Ectodermal cell (in vitro differentiated cells): ENCODE measurements around the gene IFT20.

Experiments
- H3K27ac ChIP-seq: 2 replicates; pipeline ENCODE4 v1.7.0; 2013; ENCODE audit warnings: mild to moderate bottlenecking, low read depth, low read length; ENCODE audit not compliant: insufficient read depth, poor library complexity, severe bottlenecking
- H3K27me3 ChIP-seq: 2 replicates; pipeline ENCODE4 v1.7.0; 2013; ENCODE audit warnings: mild to moderate bottlenecking, low read length; ENCODE audit not compliant: insufficient read depth, control insufficient read depth, poor library complexity, severe bottlenecking
- H3K36me3 ChIP-seq: one replicate; pipeline ENCODE4 v1.7.0; 2013; ENCODE audit warnings: low read length; ENCODE audit not compliant: control insufficient read depth, insufficient read depth
- H3K4me1 ChIP-seq: one replicate; pipeline ENCODE4 v1.7.0; 2013; ENCODE audit warnings: low read length; ENCODE audit not compliant: control insufficient read depth, insufficient read depth
- H3K4me3 ChIP-seq: 2 replicates; pipeline ENCODE4 v1.7.0; 2013; ENCODE audit warnings: low read depth, low read length, control low read depth; ENCODE audit not compliant: insufficient read depth
- H3K9me3 ChIP-seq: 2 replicates; pipeline ENCODE4 v1.7.0; 2013; ENCODE audit warnings: mild to moderate bottlenecking, low read length, moderate library complexity; ENCODE audit not compliant: control insufficient read depth
- WGBS, 2 experiments: methylation state at CpG; one replicate each; pipeline ENCODE4 v1.1.7; 2013; ENCODE audit warnings: missing lambda C conversion rate in 2 of 2; 5-methylcytosine and 5-hydroxymethylcytosine counted together

Gene IFT20

GRCh38 chr17:28363776-28364650 is 28.7 kb upstream of the IFT20 start:
- peaks cover 11% of the 10 kb centered on the region for H3K36me3 ChIP-seq
- no peaks in the 10 kb centered on the region for H3K4me1 ChIP-seq
- 93 to 96% methylated on average over 8 of the region's 8 CpGs for WGBS, 2 experiments
- no peaks in the 10 kb centered on the region for H3K9me3 ChIP-seq
- H3K27ac ChIP-seq = no peak overlapping the region
- H3K4me3 ChIP-seq = no peak overlapping the region
- H3K27me3 ChIP-seq = no peaks in the 10 kb centered on the region

GRCh38 chr17:28363186-28363585 is 27.9 kb upstream of the IFT20 start:
- no peak overlapping the region for H3K4me3 ChIP-seq
- no peaks in the 10 kb centered on the region for H3K9me3 ChIP-seq
- H3K27me3 ChIP-seq = no peaks in the 10 kb centered on the region
- peaks cover 5% of the 10 kb centered on the region for H3K4me1 ChIP-seq
- H3K27ac ChIP-seq = no peak overlapping the region
- 95 to 96% methylated on average over 5 of the region's 5 CpGs for WGBS, 2 experiments
- peaks cover 11% of the 10 kb centered on the region for H3K36me3 ChIP-seq

GRCh38 chr17:28357901-28358197 is 22.6 kb upstream of the IFT20 start:
- Histone ChIP-seq H3K27ac (peak overlapping the region; percentile 38), H3K4me3 (peak overlapping the region; percentile 83), H3K27me3 (no peaks in the 10 kb centered on the region), H3K9me3 (no peaks in the 10 kb centered on the region), H3K4me1 (peaks cover 7% of the 10 kb centered on the region), H3K36me3 (peaks cover 24% of the 10 kb centered on the region)
- 4 to 9% methylated on average over 4 of the region's 4 CpGs for WGBS, 2 experiments

GRCh38 chr17:28357061-28357900 is 22.0 kb upstream of the IFT20 start, which contains the start of gene POLDIP2:
POLDIP2 (minus strand) TSS chr17:28357527; CDS start chr17:28357448, 79 bp downstream.
- Histone ChIP-seq H3K4me1 (peaks cover 7% of the 10 kb centered on the region), H3K27me3 (no peaks in the 10 kb centered on the region), H3K4me3 (peak within 1 kb of the TSS; percentile 83), H3K27ac (peak within 1 kb of the TSS; percentile 38), H3K9me3 (no peaks in the 10 kb centered on the region), H3K36me3 (peaks cover 24% of the 10 kb centered on the region)
- WGBS, 2 experiments = 0 to 1% methylated on average over 80 of the region's 80 CpGs

- H3K27ac ChIP-seq = no peak overlapping the region
- peaks cover 4% of the 10 kb centered on the region for H3K4me1 ChIP-seq
- no peaks in the 10 kb centered on the region for H3K27me3 ChIP-seq
- H3K4me3 ChIP-seq = no peak overlapping the region
- WGBS, 2 experiments = 94 to 95% methylated on average over 7 of the region's 7 CpGs
- no peaks in the 10 kb centered on the region for H3K9me3 ChIP-seq
- peaks cover 30% of the 10 kb centered on the region for H3K36me3 ChIP-seq
Measured at GRCh38 chr17:28350271-28350670, 15.0 kb upstream of the IFT20 start.

GRCh38 chr17:28348979-28349378 is 13.7 kb upstream of the IFT20 start:
- Histone ChIP-seq H3K27me3 (no peaks in the 10 kb centered on the region), H3K4me3 (no peak overlapping the region), H3K4me1 (peaks cover 4% of the 10 kb centered on the region), H3K9me3 (no peaks in the 10 kb centered on the region), H3K27ac (no peak overlapping the region), H3K36me3 (peaks cover 30% of the 10 kb centered on the region)
- 78 to 80% methylated on average over 3 of the region's 3 CpGs for WGBS, 2 experiments

- Histone ChIP-seq H3K4me1 (peaks cover 4% of the 10 kb centered on the region), H3K27ac (no peak overlapping the region), H3K9me3 (no peaks in the 10 kb centered on the region), H3K4me3 (no peak overlapping the region), H3K27me3 (no peaks in the 10 kb centered on the region), H3K36me3 (peaks cover 34% of the 10 kb centered on the region)
- 92 to 93% methylated on average over 8 of the region's 8 CpGs for WGBS, 2 experiments
Measured at GRCh38 chr17:28347261-28347891, 12.1 kb upstream of the IFT20 start.

GRCh38 chr17:28346746-28347246 is 11.5 kb upstream of the IFT20 start:
- no peak overlapping the region for H3K4me3 ChIP-seq
- no peak overlapping the region for H3K27ac ChIP-seq
- H3K27me3 ChIP-seq = no peaks in the 10 kb centered on the region
- peaks cover 37% of the 10 kb centered on the region for H3K36me3 ChIP-seq
- 85 to 90% methylated on average over 6 to 7 of the region's 7 CpGs for WGBS, 2 experiments
- no peaks in the 10 kb centered on the region for H3K9me3 ChIP-seq
- peaks cover 4% of the 10 kb centered on the region for H3K4me1 ChIP-seq

- H3K4me1 ChIP-seq = peaks cover 4% of the 10 kb centered on the region
- peaks cover 37% of the 10 kb centered on the region for H3K36me3 ChIP-seq
- peak overlapping the region; percentile 33 for H3K27ac ChIP-seq
- H3K9me3 ChIP-seq = no peaks in the 10 kb centered on the region
- H3K27me3 ChIP-seq = no peaks in the 10 kb centered on the region
- no peak overlapping the region for H3K4me3 ChIP-seq
- 44 to 47% methylated on average over 2 of the region's 2 CpGs for WGBS, 2 experiments
Measured at GRCh38 chr17:28346199-28346580, 10.9 kb upstream of the IFT20 start.
